ENCODE data around the gene SEMA6A. TPM values are rescaled to one million over a fixed set of nuclear protein-coding genes. Genes with fewer than 3 reads are reported as not detected.
"Not testable (repeated sequence)": the region's sequence is repeated elsewhere in the genome, so short reads cannot be mapped to it uniquely, and the experiment has no call there.

The SEMA6A gene
- total and polyA plus RNA-seq, 2 experiments from 2014 or later = 233 to 400 TPM

DNA sequence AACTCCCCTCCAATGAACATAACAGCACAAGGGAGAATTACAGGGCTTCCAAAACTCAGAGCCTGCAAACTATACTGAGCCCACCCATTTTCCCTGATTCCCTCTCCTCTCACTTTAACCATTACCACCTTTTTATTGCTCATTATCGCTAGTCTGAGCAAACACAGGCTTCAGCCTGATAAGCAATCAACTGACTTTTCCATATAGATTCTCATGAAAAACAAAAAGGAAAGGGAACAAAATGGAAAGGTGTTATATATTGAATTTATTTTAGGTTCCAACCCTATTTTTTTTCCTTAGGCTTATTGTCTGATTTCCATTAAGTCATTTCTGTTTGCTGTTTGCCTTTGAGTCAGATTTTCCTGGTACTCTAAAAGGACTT lies 27.9 kb downstream of the SEMA6A start (continued):
- TF ChIP-seq CREB1 (CRISPR knock-in tag; IDR thresholded peaks at IDR 0.05; ENCODE audit: low read depth) (no peak), ETS1 (IDR thresholded peaks at IDR 0.05) (no peak), JUNB (IDR thresholded peaks at IDR 0.05; ENCODE audit: unreplicated experiment) (no peak), ZNF114 (CRISPR knock-in tag; IDR thresholded peaks at IDR 0.05) (no peak)
- TF ChIP-seq, protein P1, sequence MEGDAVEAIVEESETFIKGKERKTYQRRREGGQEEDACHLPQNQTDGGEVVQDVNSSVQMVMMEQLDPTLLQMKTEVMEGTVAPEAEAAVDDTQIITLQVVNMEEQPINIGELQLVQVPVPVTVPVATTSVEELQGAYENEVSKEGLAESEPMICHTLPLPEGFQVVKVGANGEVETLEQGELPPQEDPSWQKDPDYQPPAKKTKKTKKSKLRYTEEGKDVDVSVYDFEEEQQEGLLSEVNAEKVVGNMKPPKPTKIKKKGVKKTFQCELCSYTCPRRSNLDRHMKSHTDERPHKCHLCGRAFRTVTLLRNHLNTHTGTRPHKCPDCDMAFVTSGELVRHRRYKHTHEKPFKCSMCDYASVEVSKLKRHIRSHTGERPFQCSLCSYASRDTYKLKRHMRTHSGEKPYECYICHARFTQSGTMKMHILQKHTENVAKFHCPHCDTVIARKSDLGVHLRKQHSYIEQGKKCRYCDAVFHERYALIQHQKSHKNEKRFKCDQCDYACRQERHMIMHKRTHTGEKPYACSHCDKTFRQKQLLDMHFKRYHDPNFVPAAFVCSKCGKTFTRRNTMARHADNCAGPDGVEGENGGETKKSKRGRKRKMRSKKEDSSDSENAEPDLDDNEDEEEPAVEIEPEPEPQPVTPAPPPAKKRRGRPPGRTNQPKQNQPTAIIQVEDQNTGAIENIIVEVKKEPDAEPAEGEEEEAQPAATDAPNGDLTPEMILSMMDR (conservative IDR thresholded peaks at IDR 0.05; ENCODE audit: low read depth in 2 of 2) = no peak

GRCh38 chr5:116546033-116546742 lies 28.4 kb downstream of the SEMA6A start:
- no peak overlapping the region for H2AFZ ChIP-seq
- Mint-ChIP-seq H3K27me3 (ENCODE audit: insufficient read depth, low read depth, poor library complexity) (peaks cover 7% of the 10 kb centered on the region), H3K36me3 (ENCODE audit: low read depth) (peaks cover 52% of the 10 kb centered on the region), H3K9me3 (peaks cover 22% of the 10 kb centered on the region), H3K4me3 (no peak overlapping the region), H3K27ac (no peak overlapping the region), H3K4me1 (peaks cover 31% of the 10 kb centered on the region)
- no peak overlapping the region for H3K4me3 ChIP-seq
- H3K79me2 ChIP-seq (replicated peaks; ENCODE audit: insufficient read depth) = peaks cover 100% of the 10 kb centered on the region
- DNase-seq (ENCODE audit: low spot score) (no peak), ATAC-seq (no peak)
- H4K20me1 ChIP-seq (replicated peaks; ENCODE audit: insufficient read depth) = peaks cover 86% of the 10 kb centered on the region
- no peaks in the 10 kb centered on the region for H3K9me2 ChIP-seq (ENCODE audit: insufficient read depth)
- H3K4me2 ChIP-seq = no peak overlapping the region
- no peak overlapping the region for H3K27ac ChIP-seq (ENCODE audit: low read depth)
- no peaks in the 10 kb centered on the region; the same call in 1 of the 2 replicates for H3F3A ChIP-seq (replicated peaks; ENCODE audit: low read depth)
- TF ChIP-seq ZNF462 (CRISPR knock-in tag; IDR thresholded peaks at IDR 0.05) (no peak), STAT1 (IDR thresholded peaks at IDR 0.05; ENCODE audit: unreplicated experiment) (no peak)
- no peaks in the 10 kb centered on the region for H3K27me3 ChIP-seq (ENCODE audit: insufficient read depth)
- H3K36me3 ChIP-seq (ENCODE audit: insufficient read depth) = peaks cover 14% of the 10 kb centered on the region
- H3K4me1 ChIP-seq (ENCODE audit: insufficient read depth) = peaks cover 41% of the 10 kb centered on the region

DNA sequence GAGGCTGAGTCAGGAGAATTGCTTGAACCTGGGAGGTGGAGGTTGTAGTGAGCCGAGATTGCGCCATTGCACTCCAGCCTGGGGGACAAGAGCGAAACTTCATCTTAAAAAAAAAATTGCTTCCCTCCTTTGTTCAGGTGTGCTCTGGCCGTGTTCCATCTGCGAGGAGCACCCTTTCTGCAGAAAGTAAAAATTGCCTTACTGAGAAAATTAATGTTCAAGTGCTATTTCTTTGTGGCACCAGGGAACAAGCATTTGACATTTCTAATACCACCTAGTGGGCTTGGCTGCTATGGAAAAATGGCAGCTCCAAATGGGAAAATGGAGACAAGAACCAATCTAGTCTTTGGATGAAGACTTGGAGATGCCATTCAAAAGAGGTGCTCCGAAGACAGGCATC lies 29.2 kb downstream of the SEMA6A start:
- not testable (repeated sequence) for H2AFZ ChIP-seq; DNase-seq (ENCODE audit: low spot score); H3K4me3 Mint-ChIP-seq; ATAC-seq; H3K27ac ChIP-seq (ENCODE audit: low read depth); H3K4me3 ChIP-seq; H3K27me3 Mint-ChIP-seq (ENCODE audit: insufficient read depth, low read depth, poor library complexity); H3K27ac Mint-ChIP-seq; H3F3A ChIP-seq (replicated peaks; ENCODE audit: low read depth); H3K27me3 ChIP-seq (ENCODE audit: insufficient read depth); H3K9me2 ChIP-seq (ENCODE audit: insufficient read depth); H3K4me2 ChIP-seq
- peaks cover 22% of the 10 kb centered on the region for H3K9me3 Mint-ChIP-seq
- Histone ChIP-seq H3K79me2 (replicated peaks; ENCODE audit: insufficient read depth) (peaks cover 100% of the 10 kb centered on the region), H4K20me1 (replicated peaks; ENCODE audit: insufficient read depth) (peaks cover 86% of the 10 kb centered on the region), H3K36me3 (ENCODE audit: insufficient read depth) (peaks cover 18% of the 10 kb centered on the region), H3K4me1 (ENCODE audit: insufficient read depth) (peaks cover 43% of the 10 kb centered on the region)
- peaks cover 52% of the 10 kb centered on the region for H3K36me3 Mint-ChIP-seq (ENCODE audit: low read depth)
- H3K4me1 Mint-ChIP-seq = peaks cover 31% of the 10 kb centered on the region

Measured in GM23338 (cell line).